A673 (cell line): ENCODE results near the gene HHLA2. TPM values are rescaled to one million over a fixed set of nuclear protein-coding genes. Genes with fewer than 3 reads are reported as not detected.

Source experiments
- BruUV-seq: library from RNA; stranded (reverse); fragments of 400-500 nt; replicated peaks from 2 replicates; lab custom pipeline; 2021; lab: Mats Ljungman, UMichigan
- CTCF ChIA-PET: fragments of 300-600 bp; sonication (Branson Sonifier 250); formaldehyde crosslinking; loops from one replicate; lab custom pipeline; 2022; ENCODE audit warnings: antibody characterized with exemption; lab: Charles Lee
- POLR2A ChIA-PET: fragments of 300-600 bp; sonication (Branson Sonifier 250); formaldehyde crosslinking; loops from one replicate; lab custom pipeline; 2022; ENCODE audit warnings: antibody characterized with exemption; ENCODE audit not compliant: low non-redundant PET; lab: Charles Lee
- DNase-seq: peaks from one replicate; pipeline ENCODE4 v3.0.0-alpha.2; 2015; ENCODE audit warnings: low spot score
- H3K27ac ChIP-seq: fragments of 200-600 bp; sonication (generic); 2 replicates; pipeline ENCODE4 v1.5.1; 2016; ENCODE audit warnings: mixed run types, low read depth, mild to moderate bottlenecking, mixed read lengths, antibody characterized with exemption, low read length; ENCODE audit not compliant: poor library complexity, severe bottlenecking
- H3K27me3 ChIP-seq: fragments of 200-600 bp; sonication (generic); replicated peaks from 2 replicates; pipeline ENCODE4 v1.6.1; 2017; ENCODE audit warnings: mixed run types, low read depth, mild to moderate bottlenecking, mixed read lengths, antibody characterized with exemption, low read length; ENCODE audit not compliant: insufficient read depth, poor library complexity
- H3K36me3 ChIP-seq: fragments of 200-600 bp; sonication (generic); 2 replicates; pipeline ENCODE4 v1.6.1; 2016; ENCODE audit warnings: mixed run types, mild to moderate bottlenecking, mixed read lengths, antibody characterized with exemption, low read length; ENCODE audit not compliant: insufficient read depth, poor library complexity, severe bottlenecking
- H3K4me1 ChIP-seq: fragments of 200-600 bp; sonication (generic); 2 replicates; pipeline ENCODE4 v1.6.1; 2017; ENCODE audit warnings: mixed run types, mild to moderate bottlenecking, mixed read lengths, antibody characterized with exemption, low read length; ENCODE audit not compliant: insufficient read depth, poor library complexity, severe bottlenecking
- H3K4me3 ChIP-seq: fragments of 200-600 bp; sonication (generic); 2 replicates; pipeline ENCODE4 v1.5.1; 2016; ENCODE audit warnings: low read depth, mixed run types, mild to moderate bottlenecking, mixed read lengths, low read length; ENCODE audit not compliant: poor library complexity, severe bottlenecking
- H3K9me3 ChIP-seq: fragments of 200-600 bp; sonication (generic); 2 replicates; pipeline ENCODE4 v1.6.1; 2016; ENCODE audit warnings: mixed run types, low read depth, mild to moderate bottlenecking, mixed read lengths, antibody characterized with exemption, low read length; ENCODE audit not compliant: poor library complexity, severe bottlenecking
- CTCF ChIP-seq: fragments of 300-800, 200-600 bp; sonication (generic); conservative IDR thresholded peaks from 2 replicates; pipeline ENCODE4 v1.5.1; 2017; ENCODE audit warnings: low read depth, mild to moderate bottlenecking, antibody characterized with exemption, low read length, moderate library complexity, mixed read lengths
- EZH2 ChIP-seq: fragments of 200-600 bp; sonication (generic); IDR thresholded peaks from 2 replicates; pipeline ENCODE4 v1.6.1; 2017; ENCODE audit warnings: borderline replicate concordance, low read depth, mild to moderate bottlenecking, mixed read lengths, antibody characterized with exemption, low read length; ENCODE audit not compliant: poor library complexity, severe bottlenecking
- intact Hi-C: fragments of 100-400 bp; cut with micrococcal nuclease; formaldehyde crosslinking; loops from one replicate; pipeline ENCODE4 v1.10.0; 2022; ENCODE audit not compliant: unreplicated experiment
- total RNA-seq: library from RNA; stranded (reverse); gene quantifications from 2 replicates; pipeline ENCODE4 v1.2.3, GENCODE V29; 2021

HHLA2 gene
- total RNA-seq, 1 experiment from 2014 or later: not detected

GRCh38 chr3:108334701-108335100 is 38.4 kb downstream of the HHLA2 start:
- TF ChIP-seq EZH2: no peak
- TF ChIP-seq CTCF: no peak
- intact Hi-C loops: no loop called here

GRCh38 chr3:108338901-108339545 is 42.7 kb downstream of the HHLA2 start:
- H3K9me3 ChIP-seq: no peaks in the 10 kb centered on the region
- H3K27ac ChIP-seq: no peak overlapping the region
- intact Hi-C loops: no loop called here
- POLR2A ChIA-PET: no interaction called here
- BruUV-seq: no TSS peak
- TF ChIP-seq EZH2: no peak
- TF ChIP-seq CTCF: no peak
- no peaks in the 10 kb centered on the region for H3K4me1 ChIP-seq
- CTCF ChIA-PET: no interaction called here
- H3K36me3 ChIP-seq: no peaks in the 10 kb centered on the region
- no peak overlapping the region for H3K4me3 ChIP-seq
- no peak for DNase-seq
- H3K27me3 ChIP-seq: no peaks in the 10 kb centered on the region

More at GRCh38 chr3:108334701-108335100, 38.4 kb downstream of the HHLA2 start:
- no peak for DNase-seq
- Histone ChIP-seq H3K27ac (no peak overlapping the region), H3K4me3 (no peak overlapping the region), H3K36me3 (no peaks in the 10 kb centered on the region), H3K27me3 (no peaks in the 10 kb centered on the region), H3K9me3 (no peaks in the 10 kb centered on the region), H3K4me1 (no peaks in the 10 kb centered on the region)
- ChIA-PET POLR2A (no interaction called here), CTCF (no interaction called here)
- no TSS peak for BruUV-seq

DNA sequence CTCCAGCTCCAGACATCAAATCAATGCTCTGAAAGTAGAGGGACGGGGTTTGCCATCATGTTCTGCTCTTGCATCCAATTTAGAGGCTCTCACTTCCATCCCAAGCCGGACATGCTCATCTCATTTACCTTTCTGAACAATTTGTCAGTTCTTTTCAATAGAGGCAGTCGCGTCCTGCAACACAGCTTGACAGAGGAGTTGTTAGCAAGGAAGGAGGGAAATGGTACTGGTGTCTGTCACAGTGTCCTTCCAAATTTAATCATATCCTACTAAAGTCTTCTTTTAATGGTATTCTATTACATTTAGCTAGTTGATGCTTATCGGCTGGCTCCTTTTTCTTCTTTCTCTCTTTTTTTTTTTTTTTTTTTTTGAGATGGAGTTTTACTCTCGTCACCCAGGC is 45.6 kb downstream of the HHLA2 start:
- ChIA-PET POLR2A (no interaction called here), CTCF (no interaction called here)
- Histone ChIP-seq H3K36me3 (no peaks in the 10 kb centered on the region), H3K4me3 (no peak overlapping the region), H3K4me1 (no peaks in the 10 kb centered on the region), H3K27ac (no peak overlapping the region), H3K27me3 (no peaks in the 10 kb centered on the region), H3K9me3 (no peaks in the 10 kb centered on the region)
- TF ChIP-seq CTCF (no peak), EZH2 (no peak)
- intact Hi-C loops: no loop called here
- BruUV-seq: no TSS peak
- no peak for DNase-seq
